NK-92 (cell line): ENCODE measurements around the gene GPR143.

ENCODE experiments used
- DNase-seq: peaks from one replicate; lab custom pipeline; 2025; ENCODE audit not compliant: unreplicated experiment; lab: John Stamatoyannopoulos, UW

Gene GPR143

DNA sequence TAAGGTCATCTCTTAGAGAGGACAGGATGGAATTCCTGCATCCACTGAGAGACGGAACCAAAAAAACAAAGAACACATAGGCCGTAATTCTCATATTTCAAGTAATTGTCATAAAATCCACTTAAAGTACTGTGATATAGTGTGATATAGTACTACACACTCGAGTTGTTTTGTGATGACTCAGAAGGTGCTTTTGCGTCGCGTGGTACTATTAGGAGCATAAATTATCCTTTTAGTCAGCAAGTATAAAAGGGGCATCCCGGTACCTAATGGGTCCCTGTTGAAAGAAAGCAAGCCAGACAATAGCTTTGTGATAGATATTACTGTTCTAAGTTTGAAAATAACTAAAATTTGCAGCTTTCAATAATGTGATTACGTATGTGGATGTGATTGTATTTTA, 55.3 kb downstream of the GPR143 start:
- DNase-seq, result no peak

DNA sequence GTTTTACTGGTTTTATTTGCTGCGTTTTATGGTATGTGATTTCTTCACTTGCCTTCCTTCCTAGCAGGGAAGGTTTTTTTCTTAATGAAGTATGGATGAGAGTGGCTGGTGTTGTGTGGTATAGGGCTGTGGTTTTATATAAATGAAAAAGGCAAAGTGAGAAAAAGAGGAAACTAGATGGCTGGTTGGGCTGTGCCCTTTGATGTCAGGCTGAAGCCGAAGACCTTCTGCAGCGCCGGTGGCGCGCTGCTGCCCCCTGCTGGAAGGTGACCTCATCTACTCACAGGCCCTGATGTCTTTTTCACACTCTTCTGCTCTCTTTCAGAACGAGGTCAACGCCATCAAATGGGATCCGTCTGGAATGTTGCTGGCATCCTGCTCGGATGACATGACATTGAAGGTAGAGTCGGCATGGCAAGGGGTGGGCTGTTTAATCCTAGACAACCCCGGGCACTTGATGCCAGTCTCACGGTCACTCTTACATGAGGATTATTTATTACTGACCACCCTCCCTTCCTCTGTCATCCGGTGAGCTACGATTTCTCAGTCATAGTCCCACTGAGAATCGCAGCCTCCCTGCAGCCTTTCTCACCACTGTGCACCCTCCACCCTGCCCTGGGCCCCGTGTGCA, 56.6 kb downstream of the GPR143 start:
- DNase-seq, result no peak

DNA sequence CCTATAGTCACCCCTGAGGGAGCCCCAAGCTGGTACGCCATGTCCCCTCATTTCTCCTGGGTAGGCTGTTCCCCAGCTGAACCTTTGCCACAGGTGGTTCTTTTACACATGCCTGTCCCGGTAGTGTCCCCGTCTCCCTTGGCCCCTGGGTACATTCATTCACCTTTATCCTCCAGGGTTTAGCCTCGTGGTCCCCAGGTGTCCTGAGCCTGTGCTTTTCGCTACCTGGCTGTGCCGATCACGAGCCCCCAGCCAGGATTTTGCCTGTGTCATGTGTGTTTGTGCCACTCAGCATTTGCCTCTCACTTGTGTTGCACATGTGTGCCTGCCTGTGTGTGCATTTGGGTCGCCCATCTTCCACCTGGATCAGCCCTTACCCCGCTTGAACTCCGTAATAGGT, 57.6 kb downstream of the GPR143 start:
- DNase-seq, result no peak

DNA sequence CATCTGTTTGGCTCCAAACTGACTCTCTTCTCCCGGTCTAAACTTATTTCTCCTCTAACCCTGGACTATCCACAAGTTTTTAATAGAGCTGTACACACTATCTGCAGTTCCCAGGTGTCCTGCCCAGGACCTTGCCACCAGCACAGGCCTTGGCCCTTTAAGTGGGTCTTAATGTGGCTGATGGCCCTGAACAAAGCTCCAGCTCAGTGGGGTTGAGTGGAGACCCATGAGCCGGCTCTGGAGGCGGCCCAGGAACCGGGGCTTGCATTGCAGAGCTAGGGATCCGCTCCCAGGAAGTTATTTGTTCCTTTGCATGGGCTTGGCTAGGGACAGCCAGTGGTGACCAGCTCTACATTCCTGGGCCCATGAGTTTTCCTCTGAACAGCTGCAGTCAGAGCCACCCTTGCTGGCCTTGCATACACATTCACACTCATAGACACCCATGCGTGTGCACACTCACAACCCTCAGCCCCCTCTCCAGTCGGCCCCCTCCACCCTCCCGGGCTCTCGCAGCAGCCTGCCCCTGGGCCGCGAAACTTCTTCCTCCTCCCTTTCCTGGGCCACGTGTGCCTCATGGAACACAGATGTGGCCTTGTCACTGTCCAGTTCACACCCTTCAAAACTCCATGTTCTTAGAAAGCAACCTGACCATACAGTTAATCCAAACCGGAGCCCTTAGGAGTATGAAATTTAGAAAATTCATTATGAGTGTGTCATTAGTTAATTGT, 58.2 kb downstream of the GPR143 start:
- DNase-seq, result no peak

DNA sequence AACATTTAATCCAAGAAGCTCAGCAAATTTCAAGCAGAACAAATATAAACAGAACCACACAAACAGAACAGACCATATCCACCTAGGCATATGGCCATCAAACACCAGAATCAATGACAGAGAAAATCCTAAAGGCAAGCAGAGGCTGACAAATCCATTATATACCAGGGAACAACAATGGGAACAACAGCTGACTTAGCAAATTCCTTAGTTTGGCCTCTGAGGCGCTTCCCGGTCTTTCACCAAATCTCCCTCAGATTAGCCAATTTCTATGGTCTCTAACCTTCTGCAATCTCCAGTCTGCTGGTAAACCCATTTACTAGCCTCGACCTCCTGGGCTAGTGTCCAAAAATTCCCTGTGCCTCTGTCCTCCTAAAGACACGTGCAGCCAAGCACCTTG, 59.2 kb downstream of the GPR143 start:
- no peak for DNase-seq

DNA sequence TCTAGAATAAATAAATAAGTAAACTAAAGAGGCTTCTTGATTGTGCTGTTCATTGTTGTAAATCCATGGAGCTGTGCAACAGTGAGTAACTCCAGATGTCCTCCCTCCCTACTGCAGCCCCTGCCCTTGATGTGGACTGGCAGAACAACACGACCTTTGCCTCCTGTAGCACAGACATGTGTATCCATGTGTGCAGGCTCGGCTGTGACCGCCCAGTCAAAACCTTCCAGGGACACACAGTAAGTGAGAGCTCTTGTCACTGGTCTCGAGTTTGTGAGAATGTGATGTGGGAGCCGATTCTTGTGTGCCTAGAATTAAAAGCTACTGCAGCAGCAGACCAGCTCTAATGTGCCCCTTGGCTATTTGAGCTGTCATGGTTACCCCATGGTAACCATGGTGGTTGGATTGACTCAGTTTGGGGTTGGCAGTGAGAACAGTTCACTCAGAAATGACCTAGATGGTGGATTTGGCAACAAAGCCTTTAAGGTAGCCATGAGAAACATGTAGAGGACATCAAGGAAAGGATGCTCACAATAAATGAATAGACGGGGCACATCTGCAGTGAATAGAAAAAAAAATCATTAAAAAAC, 60.7 kb downstream of the GPR143 start:
- DNase-seq, result no peak

DNA sequence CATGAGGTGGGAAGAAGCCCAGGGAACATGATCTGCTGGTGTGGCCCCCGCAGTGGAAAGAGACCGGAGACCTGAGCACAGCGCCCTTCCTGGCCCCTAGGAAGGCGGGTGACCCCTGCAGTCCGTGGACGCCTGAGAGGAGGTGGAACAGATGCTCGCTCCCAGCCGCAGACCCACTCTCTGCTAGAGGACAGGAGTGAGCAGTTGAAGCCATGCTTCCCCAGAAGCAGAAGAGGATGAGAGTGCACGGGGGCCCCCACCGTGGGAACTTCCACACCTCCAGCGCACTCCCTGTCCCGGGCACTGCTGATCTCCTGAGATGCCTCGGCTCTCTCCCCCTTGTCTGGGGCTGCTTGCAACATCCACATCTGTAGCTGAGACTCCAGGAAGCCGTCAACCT, 62.2 kb downstream of the GPR143 start:
- DNase-seq, result no peak

DNA sequence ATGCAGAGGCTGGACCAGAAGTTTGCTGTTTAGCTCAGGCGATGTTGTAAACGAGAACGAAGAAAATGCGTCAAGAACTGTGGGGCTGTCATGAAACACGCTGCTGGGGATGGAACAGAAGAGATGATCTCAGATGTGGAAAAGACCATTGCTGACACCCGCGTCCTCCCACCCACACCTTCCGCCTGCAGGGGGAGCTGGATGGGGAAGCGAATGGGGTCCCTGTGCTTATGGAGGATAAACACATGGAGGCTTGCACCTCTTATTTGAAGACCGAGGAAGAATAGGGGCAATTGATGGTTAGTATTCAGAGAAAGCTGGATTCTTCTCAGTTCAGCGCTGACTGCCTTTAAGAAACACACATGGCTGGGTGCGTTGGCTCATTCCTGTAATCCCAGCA, 63.9 kb downstream of the GPR143 start:
- no peak for DNase-seq

DNA sequence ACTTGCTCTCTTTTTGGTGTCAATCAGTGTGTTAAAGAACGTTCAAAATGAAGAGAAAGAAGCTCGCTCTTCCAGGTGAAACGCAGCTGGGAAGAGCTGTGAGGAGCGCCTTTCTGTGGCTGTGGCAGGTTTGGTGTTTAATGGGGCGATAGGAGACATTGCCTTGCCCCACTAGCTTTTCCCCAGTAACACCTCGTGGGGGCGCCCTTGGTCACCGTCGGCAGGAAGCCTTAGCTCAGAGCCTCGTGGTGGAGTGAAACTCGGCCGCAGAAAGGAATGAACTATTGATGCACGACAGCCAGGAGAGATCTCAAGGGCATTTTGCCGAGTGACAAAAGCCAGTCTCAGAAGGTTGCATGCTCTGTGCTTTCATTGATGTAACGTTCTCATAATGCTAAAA, 65.1 kb downstream of the GPR143 start:
- no peak for DNase-seq

DNA sequence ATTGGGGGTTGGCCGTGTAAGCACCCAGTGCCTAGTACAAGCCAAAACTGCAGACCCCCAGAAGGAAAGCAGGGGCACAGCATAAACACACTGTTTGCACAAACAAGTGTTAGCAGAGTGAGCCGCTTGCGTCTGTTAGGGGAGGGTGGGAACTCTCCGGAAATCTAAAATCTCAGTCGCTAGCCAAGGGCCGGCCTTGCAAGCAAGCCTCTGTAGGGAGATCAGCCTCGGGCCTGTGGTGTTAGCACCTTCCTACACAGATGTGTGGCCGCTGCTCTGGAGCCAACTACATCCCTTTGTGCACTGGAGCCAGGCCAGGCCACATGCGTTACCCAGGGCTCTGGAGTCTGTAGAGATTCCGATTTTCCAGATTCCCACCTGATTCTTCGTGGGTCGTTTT, 67.1 kb downstream of the GPR143 start:
- no peak for DNase-seq

DNA sequence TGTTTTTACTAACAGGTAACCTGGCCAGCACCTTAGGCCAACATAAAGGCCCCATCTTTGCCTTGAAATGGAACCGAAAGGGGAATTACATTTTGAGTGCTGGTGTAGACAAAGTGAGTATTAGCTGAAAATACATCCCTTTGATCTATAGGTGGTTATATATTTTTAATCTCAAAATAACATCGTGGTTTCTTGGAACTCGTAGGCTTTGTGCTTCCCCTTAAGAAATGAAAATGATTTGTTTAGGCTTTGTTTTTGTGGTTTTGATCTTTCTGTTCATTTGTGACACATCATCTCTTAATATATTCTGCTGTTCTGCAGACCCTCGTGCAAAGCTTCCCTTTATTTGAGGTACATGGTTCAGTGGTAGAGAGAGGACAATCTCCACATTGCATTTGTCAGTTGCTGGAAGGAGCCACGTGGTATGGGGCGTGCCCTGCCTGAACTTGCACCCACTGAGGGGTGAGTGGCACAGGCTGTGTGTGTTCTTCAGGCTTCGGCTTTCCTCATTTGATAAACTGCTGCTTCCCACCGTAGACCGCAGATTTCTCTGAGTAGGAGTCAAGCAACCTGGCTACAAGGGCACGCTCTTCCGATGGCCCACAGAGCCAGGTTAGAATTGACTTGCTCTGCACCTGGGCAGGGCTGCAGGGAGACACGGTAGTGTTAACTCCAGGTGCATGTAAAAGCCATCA, 72.2 kb downstream of the GPR143 start:
- DNase-seq, result no peak

DNA sequence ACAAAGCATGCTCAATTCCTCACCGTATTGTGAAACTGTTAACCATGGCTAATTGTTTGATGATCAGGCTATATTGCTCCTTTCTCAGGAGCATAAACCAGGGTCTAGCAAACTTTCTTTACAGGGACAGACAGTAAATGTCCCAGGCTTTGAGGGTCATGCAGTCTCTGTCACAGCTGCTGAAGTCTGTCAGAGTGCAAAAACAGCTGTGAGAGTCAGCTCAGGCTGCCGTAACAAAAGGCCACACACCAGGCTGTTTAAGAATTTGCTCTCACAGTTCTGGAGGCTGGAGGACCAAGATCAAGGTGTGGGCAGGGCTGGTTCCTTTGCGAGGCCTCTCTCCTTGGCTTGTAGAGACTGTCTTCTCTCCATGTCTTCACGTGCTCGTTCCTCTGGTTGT, 75.6 kb downstream of the GPR143 start:
- no peak for DNase-seq

DNA sequence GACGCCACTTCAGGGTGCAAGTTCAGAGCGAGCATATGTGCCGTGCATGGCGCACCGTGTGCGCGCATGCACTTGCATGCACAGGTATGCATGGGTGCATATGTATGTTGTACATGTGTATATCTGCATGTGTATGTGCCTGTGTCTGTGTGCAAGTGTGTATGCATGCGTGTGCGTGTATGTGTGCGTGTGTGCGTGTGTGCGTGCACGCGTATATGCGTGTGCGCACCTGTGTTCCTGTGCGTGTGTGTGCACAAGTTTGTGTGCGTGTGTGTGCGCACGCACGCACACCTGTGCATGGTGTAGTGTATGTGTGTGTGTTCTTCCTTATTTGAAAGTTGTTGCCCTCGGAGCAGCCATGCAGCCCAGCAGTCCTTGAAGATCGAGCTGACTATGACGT, 76.8 kb downstream of the GPR143 start:
- DNase-seq, result no peak

DNA sequence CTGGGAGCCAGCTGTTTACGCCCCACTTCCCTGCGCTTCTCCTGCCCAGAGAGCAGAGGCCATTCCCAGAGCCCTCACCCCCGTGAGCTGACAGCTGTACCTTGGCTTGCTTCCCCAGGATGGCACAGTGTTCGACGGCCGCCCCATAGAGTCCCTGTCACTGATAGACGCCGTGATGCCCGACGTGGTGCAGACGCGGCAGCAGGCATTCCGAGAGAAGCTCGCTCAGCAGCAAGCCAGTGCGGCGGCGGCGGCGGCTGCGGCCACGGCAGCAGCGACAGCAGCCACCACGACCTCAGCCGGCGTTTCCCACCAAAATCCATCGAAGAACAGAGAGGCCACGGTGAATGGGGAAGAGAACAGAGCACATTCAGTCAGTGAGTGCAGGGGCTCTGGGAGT, 77.7 kb downstream of the GPR143 start:
- no peak for DNase-seq

DNA sequence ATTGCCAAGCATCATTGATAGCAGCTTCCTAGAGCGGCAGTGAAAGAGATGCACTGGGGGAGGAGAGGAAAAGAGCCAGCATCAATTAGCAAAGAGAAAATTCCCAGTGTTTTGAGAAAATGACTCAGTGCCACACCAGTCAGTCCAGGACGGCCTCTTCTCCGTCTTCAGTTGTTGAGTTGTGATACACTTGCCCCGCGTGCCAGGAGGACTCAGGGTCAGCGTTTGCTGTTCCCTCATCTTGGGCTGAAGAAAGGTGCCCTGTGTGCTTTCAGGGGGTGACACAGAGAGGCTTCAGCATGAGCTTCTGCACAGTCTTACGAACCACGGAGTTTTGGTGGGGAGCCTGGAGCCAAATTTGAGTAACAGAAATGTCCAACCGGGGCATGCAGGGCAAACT, 82.3 kb downstream of the GPR143 start:
- no peak for DNase-seq

DNA sequence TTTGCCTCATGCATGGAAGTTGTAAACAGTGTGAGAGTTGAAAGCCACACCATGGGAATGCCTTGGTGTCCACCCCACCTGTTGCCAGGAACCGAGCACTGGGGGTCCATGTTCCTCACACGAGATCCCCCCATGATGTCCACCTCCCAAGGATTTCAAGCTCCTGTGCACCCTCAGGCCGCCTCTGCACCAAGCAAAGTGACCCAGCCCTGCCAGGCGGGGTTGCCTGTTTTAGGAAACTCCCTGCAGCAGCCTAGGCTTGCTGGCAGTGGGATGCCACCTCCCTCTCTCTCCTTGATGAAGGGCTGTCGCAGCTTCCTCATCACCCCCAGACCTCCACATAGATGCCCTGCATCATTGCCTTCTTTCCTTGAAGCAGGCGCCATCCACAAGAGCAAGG, 82.8 kb downstream of the GPR143 start:
- no peak for DNase-seq

DNA sequence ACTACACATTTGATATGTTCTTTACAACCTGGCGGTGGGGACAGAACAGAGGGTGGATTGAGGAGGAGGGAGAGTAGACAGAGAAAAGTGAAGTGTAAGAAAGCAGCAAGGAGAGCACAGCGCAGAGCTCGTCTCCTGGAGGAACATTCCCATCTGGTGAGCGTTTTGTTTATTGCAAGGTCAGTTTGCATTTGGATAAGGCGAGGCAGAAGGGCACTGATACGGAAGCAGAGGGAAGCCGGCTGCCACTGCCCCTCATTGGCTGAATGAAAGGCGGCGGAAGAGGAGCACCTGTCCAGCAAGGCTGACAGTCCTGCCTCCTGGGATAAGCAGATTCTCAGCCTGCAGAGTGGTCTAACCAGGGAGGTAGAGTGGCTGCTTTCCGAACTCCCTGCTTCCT, 83.2 kb downstream of the GPR143 start:
- no peak for DNase-seq

DNA sequence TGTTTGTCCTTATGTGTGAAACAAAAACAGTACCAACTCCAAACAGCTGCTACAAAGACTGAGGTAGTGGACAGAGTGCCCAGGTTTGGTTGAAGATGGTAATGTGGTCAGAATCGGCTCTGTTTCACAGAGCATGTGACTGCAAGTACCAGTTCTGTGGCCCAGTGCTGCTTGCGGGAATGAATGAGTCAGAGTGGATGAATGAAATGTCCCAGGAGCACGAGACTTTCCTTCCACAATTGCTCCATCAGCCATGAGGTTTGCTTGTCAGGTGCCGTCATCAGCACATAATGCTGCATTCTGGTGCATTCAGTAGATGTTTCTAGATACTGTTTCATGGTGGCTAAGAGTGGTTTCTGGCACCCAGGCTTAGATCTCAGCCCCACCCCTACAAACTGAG, 84.2 kb downstream of the GPR143 start:
- DNase-seq, result no peak

DNA sequence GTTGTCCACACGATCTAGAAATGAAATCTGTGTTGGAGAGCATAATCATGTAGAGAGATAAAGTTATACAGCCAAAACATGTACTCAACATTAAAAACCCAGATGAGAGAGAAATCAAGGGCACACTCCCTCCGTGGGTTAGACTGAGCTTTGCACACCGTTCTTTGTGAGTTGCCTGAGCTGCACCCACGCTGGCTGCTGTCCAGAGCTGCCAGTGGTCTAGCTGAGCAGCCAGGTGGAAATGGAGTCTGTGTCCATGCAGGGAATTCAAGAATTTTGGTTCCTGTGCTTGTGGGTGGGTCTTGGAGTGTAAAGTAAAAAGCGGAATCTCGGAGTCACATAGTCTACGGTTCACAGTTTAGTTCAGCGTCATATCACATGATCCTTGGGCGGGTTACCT, 84.6 kb downstream of the GPR143 start:
- DNase-seq, result no peak

DNA sequence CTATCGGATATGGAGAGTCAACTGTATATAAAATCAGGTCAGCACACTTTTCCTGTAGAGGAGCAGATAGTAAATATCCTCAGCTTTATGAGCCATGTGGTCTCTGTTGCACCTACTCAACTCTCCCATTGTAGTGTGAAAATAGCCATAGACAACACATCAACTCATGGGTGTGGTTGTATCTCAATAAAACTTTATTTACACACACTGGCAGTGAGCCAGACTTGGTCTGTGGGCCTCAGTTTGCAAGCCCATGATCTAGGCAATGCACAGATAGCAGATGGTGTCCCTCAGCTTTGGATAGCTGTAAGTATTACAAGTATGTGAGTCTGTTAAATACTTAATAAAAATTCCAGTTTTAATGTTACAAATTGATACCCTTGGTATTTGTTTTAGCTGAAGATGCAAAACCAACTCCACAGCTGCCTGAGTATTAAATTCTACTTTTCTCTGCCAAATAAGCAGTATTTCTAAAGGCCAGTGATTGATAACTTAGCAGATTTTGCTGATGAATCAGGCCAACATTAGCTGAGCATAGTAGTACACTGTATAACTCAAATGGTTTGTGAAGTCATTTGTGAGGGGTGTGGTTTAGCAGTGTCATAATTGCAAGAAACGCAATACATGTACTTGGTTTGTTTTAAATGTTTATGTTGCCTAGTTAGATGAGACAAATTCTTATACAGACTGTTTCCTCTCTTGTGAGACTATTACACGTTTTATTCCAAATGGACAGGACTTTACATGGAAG, 87.3 kb downstream of the GPR143 start:
- DNase-seq, result no peak

DNA sequence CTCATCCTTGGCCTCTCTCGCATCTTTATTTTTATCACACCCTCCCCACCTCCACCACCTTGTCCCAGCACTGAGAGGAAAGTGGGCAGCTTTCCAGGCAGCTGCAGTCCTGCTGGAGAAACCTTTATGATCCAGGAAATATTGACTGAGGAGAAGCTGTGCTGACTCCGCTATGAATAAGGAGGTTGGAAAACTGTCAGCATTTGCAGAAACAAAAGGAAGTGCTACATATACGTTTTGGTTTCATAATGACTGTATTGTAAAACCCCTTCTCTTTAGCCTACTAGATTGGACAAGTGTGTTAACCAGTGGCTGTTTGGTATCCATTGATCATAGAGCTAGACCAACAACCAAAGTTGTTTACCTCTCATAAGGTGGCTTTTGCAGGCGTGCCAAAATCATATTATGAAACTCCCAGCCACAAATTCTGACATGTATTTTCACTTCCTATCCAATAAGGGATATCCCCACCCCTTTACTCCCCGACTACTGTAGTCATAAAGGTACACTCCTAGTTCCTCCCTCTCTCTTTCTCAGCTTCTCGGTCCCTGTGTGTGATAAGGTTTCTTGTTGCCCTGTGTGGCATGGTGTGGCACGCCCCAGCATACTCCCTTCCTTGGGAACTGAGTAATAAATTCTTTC, 88.4 kb downstream of the GPR143 start:
- no peak for DNase-seq
